Thoracic aorta (tissue), 2 donors: ENCODE data around the gene KCNJ12. TPM values are rescaled to one million over a fixed set of nuclear protein-coding genes. Genes with fewer than 3 reads are reported as not detected.

Experiments
- ATAC-seq: fragments of 150-250 bp; one replicate; pipeline ENCODE4 v1.8.0; 2017; ENCODE audit warnings: low read depth; ENCODE audit not compliant: insufficient number of reproducible peaks, low FRiP score
- DNase-seq: peaks from one replicate; pipeline ENCODE4 v3.0.0-alpha.2; 2020; ENCODE audit warnings: low spot score
- H3K27ac ChIP-seq, 2 donors: fragments of 200-600 bp; sonication (generic); 1 replicate in 1 of 2; 2 replicates in 1 of 2; pipeline ENCODE4 v1.5.1; 2016; ENCODE audit warnings: mild to moderate bottlenecking in 2 of 2, moderate library complexity in 2 of 2
- H3K27me3 ChIP-seq: fragments of 200-600 bp; sonication (generic); replicated peaks from 2 replicates; pipeline ENCODE4 v1.6.0; 2016; ENCODE audit warnings: mild to moderate bottlenecking; ENCODE audit not compliant: insufficient read depth
- H3K36me3 ChIP-seq: fragments of 200-600 bp; sonication (generic); one replicate; pipeline ENCODE4 v1.5.1; 2016
- H3K4me1 ChIP-seq, 2 donors: fragments of 200-600 bp; sonication (generic); 1 replicate in 1 of 2; 2 replicates in 1 of 2; pipeline versions ENCODE4 v1.5.1 to v1.6.0; 2016; ENCODE audit warnings: low read depth in 2 of 2, mild to moderate bottlenecking in 1 of 2; ENCODE audit not compliant: control insufficient read depth in 1 of 2
- H3K4me3 ChIP-seq: fragments of 200-600 bp; sonication (generic); 2 replicates; pipeline ENCODE4 v1.5.1; 2016; ENCODE audit warnings: mild to moderate bottlenecking
- H3K9me3 ChIP-seq: fragments of 200-600 bp; sonication (generic); 2 replicates; pipeline ENCODE4 v1.5.1; 2016
- CTCF ChIP-seq: fragments of 200-600 bp; sonication (generic); IDR thresholded peaks from one replicate; pipeline ENCODE4 v1.5.1; 2019; ENCODE audit warnings: antibody characterized with exemption
- total RNA-seq, 2 donors: library from RNA; depleted of rRNA; stranded (reverse); fragments of >200 nt; gene quantifications; one replicate each; pipeline versions ENCODE4 v1.1.0 to v1.2.3, GENCODE V29; 2016

The KCNJ12 gene
- total RNA-seq, 2 donors from 2014 or later = 0.81 to 1.2 TPM

GRCh38 chr17:21357281-21357680 lies 18.9 kb upstream of the KCNJ12 start:
- no peak for TF ChIP-seq CTCF
- ATAC-seq (no peak), DNase-seq (no peak)
- Histone ChIP-seq H3K27me3 (no peaks in the 10 kb centered on the region), H3K27ac (no peak overlapping the region), H3K36me3 (no peaks in the 10 kb centered on the region), H3K4me1 (no peaks in the 10 kb centered on the region), H3K4me3 (no peak overlapping the region), H3K9me3 (no peaks in the 10 kb centered on the region)

GRCh38 chr17:21357696-21358656 lies 18.2 kb upstream of the KCNJ12 start:
- H3K4me3 ChIP-seq = no peak overlapping the region
- no peak for TF ChIP-seq CTCF
- no peak overlapping the region for H3K27ac ChIP-seq
- no peaks in the 10 kb centered on the region for H3K4me1 ChIP-seq
- ATAC-seq = no peak
- no peak for DNase-seq
- H3K9me3 ChIP-seq = no peaks in the 10 kb centered on the region
- H3K27me3 ChIP-seq = no peaks in the 10 kb centered on the region
- no peaks in the 10 kb centered on the region for H3K36me3 ChIP-seq

GRCh38 chr17:21358682-21359482 lies 17.3 kb upstream of the KCNJ12 start:
- H3K27ac ChIP-seq = no peak overlapping the region
- no peak for ATAC-seq
- TF ChIP-seq CTCF = no peak
- no peaks in the 10 kb centered on the region for H3K27me3 ChIP-seq
- H3K4me1 ChIP-seq = no peaks in the 10 kb centered on the region
- H3K4me3 ChIP-seq = no peak overlapping the region
- no peaks in the 10 kb centered on the region for H3K36me3 ChIP-seq
- H3K9me3 ChIP-seq = no peaks in the 10 kb centered on the region
- DNase-seq = no peak

- Histone ChIP-seq H3K36me3 (no peaks in the 10 kb centered on the region), H3K9me3 (no peaks in the 10 kb centered on the region), H3K4me1 (no peaks in the 10 kb centered on the region), H3K4me3 (no peak overlapping the region), H3K27ac (no peak overlapping the region), H3K27me3 (no peaks in the 10 kb centered on the region)
- TF ChIP-seq CTCF = no peak
- DNase-seq (no peak), ATAC-seq (no peak)
Measured at GRCh38 chr17:21359483-21359840, 16.7 kb upstream of the KCNJ12 start.

- H3K27me3 ChIP-seq = no peaks in the 10 kb centered on the region
- no peak for TF ChIP-seq CTCF
- H3K4me1 ChIP-seq = no peaks in the 10 kb centered on the region
- ATAC-seq = no peak
- no peak overlapping the region for H3K27ac ChIP-seq
- H3K36me3 ChIP-seq = no peaks in the 10 kb centered on the region
- no peaks in the 10 kb centered on the region for H3K9me3 ChIP-seq
- no peak overlapping the region for H3K4me3 ChIP-seq
- DNase-seq = no peak
Measured at GRCh38 chr17:21360048-21360447, 16.1 kb upstream of the KCNJ12 start.
